Breast epithelium (tissue), 4 donors: ENCODE results near the gene IRAK2. TPM values are rescaled to one million over a fixed set of nuclear protein-coding genes. Genes with fewer than 3 reads are reported as not detected.
"Not testable (repeated sequence)": the region's sequence is repeated elsewhere in the genome, so short reads cannot be mapped to it uniquely, and the experiment has no call there.

Experiments used
- DNase-seq, 2 donors: peaks; one replicate each; pipeline ENCODE4 v3.0.0-alpha.2; 2019; ENCODE audit warnings: low spot score in 2 of 2
- H3K27ac ChIP-seq, 2 donors: fragments of 200-600 bp; sonication (generic) in 1 of 2; one replicate each; pipeline ENCODE4 v1.5.1; 2016 to 2019; ENCODE audit warnings: mild to moderate bottlenecking in 1 of 2
- H3K27me3 ChIP-seq, 2 donors: fragments of 200-600 bp; sonication (generic) in 1 of 2; one replicate each; pipeline versions ENCODE4 v1.5.1 to v1.6.0; 2017 to 2019; ENCODE audit warnings: control low read depth in 1 of 2, mild to moderate bottlenecking in 1 of 2
- H3K36me3 ChIP-seq: fragments of 200-600 bp; one replicate; pipeline ENCODE4 v1.5.1; 2019
- H3K4me1 ChIP-seq, 2 donors: fragments of 200-600 bp; sonication (generic); one replicate each; pipeline ENCODE4 v1.5.1; 2016 to 2019; ENCODE audit warnings: control low read depth in 1 of 2
- H3K4me3 ChIP-seq, 3 donors: fragments of 200-600 bp; sonication (generic); 1 replicate in 2 of 3; 2 replicates in 1 of 3; pipeline ENCODE4 v1.5.1; 2016 to 2019; ENCODE audit warnings: mild to moderate bottlenecking in 3 of 3, moderate library complexity in 2 of 3
- H3K9me3 ChIP-seq, 2 donors: fragments of 200-600 bp; sonication (generic) in 1 of 2; one replicate each; pipeline ENCODE4 v1.5.1; 2016 to 2019; ENCODE audit warnings: control low read depth in 1 of 2
- POLR2A ChIP-seq: fragments of 450-650 bp; IDR thresholded peaks from one replicate; pipeline ENCODE4 v1.6.1; 2016; ENCODE audit warnings: antibody characterized with exemption, mild to moderate bottlenecking, moderate library complexity
- POLR2AphosphoS5 ChIP-seq, 3 donors: sonication (generic); formaldehyde crosslinking; IDR thresholded peaks; one replicate each; pipeline ENCODE4 v1.6.1; 2017; ENCODE audit warnings: antibody characterized with exemption in 3 of 3
- intact Hi-C: fragments of 100-400 bp; cut with DNase I; formaldehyde crosslinking; loops from one replicate; pipeline ENCODE4 v1.15.1; 2023; ENCODE audit warnings: low total_unique reads
- total RNA-seq, 3 donors: library from RNA; depleted of rRNA; stranded (reverse); fragments of >200 nt; gene quantifications; one replicate each; pipeline ENCODE4 v1.1.0, GENCODE V29; 2016
- TF ChIP-seq, protein P1 (sequence below), 3 donors: fragments of 450-650 bp; IDR thresholded peaks; one replicate each; pipeline ENCODE4 v1.5.1; 2016 to 2017; ENCODE audit warnings: antibody characterized with exemption in 3 of 3, mild to moderate bottlenecking in 3 of 3, moderate library complexity in 3 of 3

IRAK2 gene
- total RNA-seq, 3 donors from 2014 or later = 3.4 to 7.2 (median 5.1) TPM

DNA sequence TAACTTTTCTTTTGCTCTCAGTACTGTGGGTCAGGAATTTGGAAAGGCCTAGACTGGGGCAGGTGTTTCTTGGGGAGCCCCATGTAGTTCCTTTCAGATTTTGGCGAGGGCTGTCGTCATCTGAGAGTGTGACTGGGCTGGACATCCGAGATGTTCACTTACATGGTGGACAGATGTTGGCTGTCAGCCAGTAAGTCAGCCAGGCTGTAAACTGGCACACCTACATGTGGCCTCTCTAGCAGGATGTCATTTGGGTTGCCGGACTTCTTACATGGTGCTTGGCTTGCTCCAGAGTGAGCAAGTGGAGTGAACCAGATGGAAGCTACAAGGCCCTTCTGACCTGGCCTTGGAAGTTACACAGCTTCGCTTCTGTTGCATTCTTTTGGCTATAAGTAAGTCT lies 104.2 kb downstream of the IRAK2 start:
- H3K4me1 ChIP-seq = peaks cover 0 to 2% of the 10 kb centered on the region in 2 donors
- no peaks in the 10 kb centered on the region for H3K27me3 ChIP-seq
- TF ChIP-seq POLR2AphosphoS5 (IDR thresholded peaks at IDR 0.05) (no peak), POLR2A (no peak)
- TF ChIP-seq, protein P1, sequence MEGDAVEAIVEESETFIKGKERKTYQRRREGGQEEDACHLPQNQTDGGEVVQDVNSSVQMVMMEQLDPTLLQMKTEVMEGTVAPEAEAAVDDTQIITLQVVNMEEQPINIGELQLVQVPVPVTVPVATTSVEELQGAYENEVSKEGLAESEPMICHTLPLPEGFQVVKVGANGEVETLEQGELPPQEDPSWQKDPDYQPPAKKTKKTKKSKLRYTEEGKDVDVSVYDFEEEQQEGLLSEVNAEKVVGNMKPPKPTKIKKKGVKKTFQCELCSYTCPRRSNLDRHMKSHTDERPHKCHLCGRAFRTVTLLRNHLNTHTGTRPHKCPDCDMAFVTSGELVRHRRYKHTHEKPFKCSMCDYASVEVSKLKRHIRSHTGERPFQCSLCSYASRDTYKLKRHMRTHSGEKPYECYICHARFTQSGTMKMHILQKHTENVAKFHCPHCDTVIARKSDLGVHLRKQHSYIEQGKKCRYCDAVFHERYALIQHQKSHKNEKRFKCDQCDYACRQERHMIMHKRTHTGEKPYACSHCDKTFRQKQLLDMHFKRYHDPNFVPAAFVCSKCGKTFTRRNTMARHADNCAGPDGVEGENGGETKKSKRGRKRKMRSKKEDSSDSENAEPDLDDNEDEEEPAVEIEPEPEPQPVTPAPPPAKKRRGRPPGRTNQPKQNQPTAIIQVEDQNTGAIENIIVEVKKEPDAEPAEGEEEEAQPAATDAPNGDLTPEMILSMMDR (IDR thresholded peaks at IDR 0.05) = no peak
- H3K36me3 ChIP-seq = no peaks in the 10 kb centered on the region
- H3K27ac ChIP-seq = no peak overlapping the region
- DNase-seq = no peak
- H3K9me3 ChIP-seq = no peaks in the 10 kb centered on the region
- intact Hi-C loops = no loop called here
- H3K4me3 ChIP-seq = no peak overlapping the region

DNA sequence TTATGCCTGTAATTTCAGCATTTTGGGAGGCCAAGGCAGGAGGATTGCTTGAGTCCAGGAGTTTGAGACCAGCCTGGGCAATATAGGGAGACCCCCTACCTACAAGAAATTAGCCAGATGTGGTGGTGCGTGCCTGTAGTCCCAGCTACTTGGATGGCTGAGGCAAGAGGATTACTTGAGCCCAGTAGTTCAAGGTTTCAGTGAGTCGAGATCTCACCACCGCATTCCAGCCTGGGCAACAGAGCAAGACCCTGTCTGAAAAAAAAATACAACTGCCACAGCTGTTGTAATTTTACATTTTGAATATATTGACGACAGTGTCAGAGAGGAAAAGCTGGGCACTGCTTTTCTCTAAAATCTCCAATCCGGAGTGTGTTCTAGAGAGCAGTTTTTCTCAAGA lies 104.7 kb downstream of the IRAK2 start:
- Histone ChIP-seq H3K4me3 (no peak overlapping the region), H3K27me3 (no peaks in the 10 kb centered on the region), H3K27ac (no peak overlapping the region), H3K9me3 (no peaks in the 10 kb centered on the region), H3K4me1 (peaks cover 0 to 2% of the 10 kb centered on the region in 2 donors), H3K36me3 (no peaks in the 10 kb centered on the region)
- TF ChIP-seq POLR2AphosphoS5 (IDR thresholded peaks at IDR 0.05) = no peak
- TF ChIP-seq POLR2A = no peak
- TF ChIP-seq, protein P1 (IDR thresholded peaks at IDR 0.05) = no peak
- intact Hi-C loops = no loop called here
- no peak for DNase-seq

DNA sequence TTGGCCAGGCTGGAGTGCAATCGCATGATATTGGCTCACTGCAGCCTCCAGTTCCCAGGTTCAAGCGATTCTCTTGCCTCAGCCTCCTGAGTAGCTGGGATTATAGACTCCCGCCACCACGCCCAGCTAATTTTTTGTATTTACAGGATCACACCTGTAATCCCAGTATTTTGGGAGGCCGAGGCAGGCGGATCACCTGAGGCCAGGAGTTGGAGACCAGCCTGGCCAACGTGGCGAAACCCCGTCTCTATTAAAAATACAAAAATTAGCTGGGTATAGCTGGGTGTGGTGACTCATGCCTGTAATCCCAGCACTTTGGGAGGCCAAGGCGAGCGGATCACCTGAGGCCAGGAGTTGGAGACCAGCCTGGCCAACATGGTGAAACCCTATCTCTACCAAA lies 107.8 kb downstream of the IRAK2 start:
- H3K4me3 ChIP-seq, H3K4me1 ChIP-seq, H3K27me3 ChIP-seq, H3K27ac ChIP-seq, H3K9me3 ChIP-seq, DNase-seq, H3K36me3 ChIP-seq: not testable (repeated sequence)
- intact Hi-C loops = loop anchor here (10.0 kb wide), 1 partner anchor 1658 kb away; no protein-coding TSS in a partner anchor

DNA sequence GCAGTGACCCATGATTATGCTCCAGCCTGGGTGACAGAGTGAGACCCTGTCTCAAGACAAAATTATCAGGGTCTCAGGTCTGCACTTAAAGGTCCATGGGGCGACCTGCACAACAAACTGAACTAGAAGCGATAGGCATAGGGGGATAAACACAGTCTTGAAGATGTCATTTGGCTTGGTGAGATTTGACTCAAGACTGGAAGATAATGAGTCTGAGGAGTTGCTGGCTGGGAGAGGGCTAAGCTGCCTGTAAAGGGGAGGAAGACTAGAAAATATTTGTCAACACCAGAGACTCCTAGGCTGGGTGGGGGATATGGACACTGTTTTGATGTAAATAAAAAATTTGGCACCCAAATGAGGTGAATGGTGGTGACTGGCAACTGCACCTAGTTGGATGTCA lies 108.3 kb downstream of the IRAK2 start:
- H3K36me3 ChIP-seq = no peaks in the 10 kb centered on the region

DNA sequence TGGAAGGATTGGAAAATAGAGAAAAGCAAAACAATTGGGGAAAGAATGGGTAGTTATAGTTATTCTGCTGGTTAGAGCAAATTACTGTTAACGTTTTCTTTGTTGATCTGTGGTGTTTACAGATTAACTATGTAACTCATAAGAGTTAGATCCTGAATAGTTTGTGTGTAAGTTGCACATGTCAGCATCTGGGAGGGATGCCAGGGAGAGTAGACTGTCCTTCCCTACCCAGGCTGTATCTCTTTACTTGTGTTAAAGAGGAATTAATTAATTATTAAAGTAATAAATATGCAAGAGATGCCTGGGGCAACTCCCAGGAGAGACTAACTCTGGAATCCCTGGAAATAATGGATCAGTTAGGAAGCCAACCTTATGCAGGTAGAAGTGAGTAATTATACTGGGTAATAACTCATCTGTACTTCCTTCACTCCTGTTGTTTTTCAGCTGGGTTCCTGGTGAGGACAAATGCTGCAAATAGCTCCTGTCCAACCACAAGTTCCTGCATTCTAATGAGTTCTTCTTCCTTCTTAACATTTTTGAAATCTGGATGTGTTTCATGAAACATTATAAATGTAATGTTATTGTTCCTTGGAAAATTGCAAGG lies 109.1 kb downstream of the IRAK2 start:
- DNase-seq = peak in 1 of 2 donors; percentile 28
- no peak for TF ChIP-seq POLR2AphosphoS5 (IDR thresholded peaks at IDR 0.05)
- TF ChIP-seq, protein P1 (IDR thresholded peaks at IDR 0.05) = no peak
- no peak for TF ChIP-seq POLR2A
- Histone ChIP-seq H3K27me3 (no peaks in the 10 kb centered on the region), H3K4me3 (no peak overlapping the region), H3K27ac (peak overlapping the region in 1 of 2 donors; percentile 19), H3K9me3 (no peaks in the 10 kb centered on the region), H3K4me1 (peaks cover 0 to 2% of the 10 kb centered on the region in 2 donors), H3K36me3 (no peaks in the 10 kb centered on the region)
- intact Hi-C loops = loop anchor here (10.0 kb wide), 1 partner anchor 1659 kb away; no protein-coding TSS in a partner anchor

More for the DNA sequence above, 108.3 kb downstream of the IRAK2 start:
- H3K27ac ChIP-seq = peak overlapping the region in 1 of 2 donors; percentile 19
- intact Hi-C loops = loop anchor here (10.0 kb wide), 1 partner anchor 1658 kb away; no protein-coding TSS in a partner anchor
- peaks cover 0 to 2% of the 10 kb centered on the region in 2 donors for H3K4me1 ChIP-seq
- TF ChIP-seq POLR2AphosphoS5 (IDR thresholded peaks at IDR 0.05) = no peak
- TF ChIP-seq POLR2A = no peak
- TF ChIP-seq, protein P1 (IDR thresholded peaks at IDR 0.05) = no peak
- H3K27me3 ChIP-seq = no peaks in the 10 kb centered on the region
- no peak for DNase-seq
- H3K4me3 ChIP-seq = no peak overlapping the region
- no peaks in the 10 kb centered on the region for H3K9me3 ChIP-seq
